KMS-11 (cell line): ENCODE measurements around the gene TIMP4.

Experiments
- H2AFZ ChIP-seq: fragments of 200-600 bp; sonication (generic); 2 replicates; pipeline ENCODE4 v1.6.1; 2016; ENCODE audit warnings: antibody characterized with exemption, mixed run types, low read depth
- H3K27ac ChIP-seq: fragments of 200-600 bp; sonication (generic); 2 replicates; pipeline ENCODE4 v1.6.1; 2016; ENCODE audit warnings: mild to moderate bottlenecking, mixed run types
- H3K27me3 ChIP-seq: fragments of 200-600 bp; sonication (generic); 2 replicates; pipeline ENCODE4 v1.6.1; 2017; ENCODE audit warnings: mild to moderate bottlenecking, low read depth, mixed run types, moderate library complexity; ENCODE audit not compliant: insufficient read depth
- H3K36me3 ChIP-seq: fragments of 200-600 bp; sonication (generic); 2 replicates; pipeline ENCODE4 v1.6.1; 2017; ENCODE audit warnings: mild to moderate bottlenecking, mixed run types; ENCODE audit not compliant: insufficient read depth
- H3K4me1 ChIP-seq: fragments of 200-600 bp; sonication (generic); 2 replicates; pipeline ENCODE4 v1.6.1; 2016; ENCODE audit warnings: mild to moderate bottlenecking, low read depth, mixed run types; ENCODE audit not compliant: poor library complexity, severe bottlenecking
- H3K4me2 ChIP-seq: fragments of 200-600 bp; sonication (generic); 2 replicates; pipeline ENCODE4 v1.7.0; 2016; ENCODE audit warnings: mild to moderate bottlenecking, mixed run types
- H3K4me3 ChIP-seq: fragments of 200-600 bp; sonication (generic); IDR thresholded peaks from 2 replicates; pipeline ENCODE4 v1.6.1; 2017; ENCODE audit warnings: low read depth, low read length, mixed read lengths; ENCODE audit not compliant: insufficient read depth
- H3K79me2 ChIP-seq: fragments of 200-600 bp; sonication (generic); 2 replicates; pipeline ENCODE4 v1.6.1; 2016; ENCODE audit warnings: low read depth, mixed run types; ENCODE audit not compliant: insufficient read depth
- H3K9ac ChIP-seq: fragments of 200-600 bp; sonication (generic); 2 replicates; pipeline ENCODE4 v1.6.1; 2016; ENCODE audit warnings: mild to moderate bottlenecking, mixed run types
- H4K20me1 ChIP-seq: fragments of 200-600 bp; sonication (generic); 2 replicates; pipeline ENCODE4 v1.6.1; 2016; ENCODE audit warnings: mild to moderate bottlenecking, mixed run types; ENCODE audit not compliant: insufficient read depth
- TF ChIP-seq, protein P1 (sequence below): fragments of 200-600 bp; sonication (generic); conservative IDR thresholded peaks from 2 replicates; pipeline ENCODE4 v1.6.1; 2017; ENCODE audit warnings: low read depth, mild to moderate bottlenecking, antibody characterized with exemption, low read length, moderate library complexity, mixed read lengths

Gene TIMP4

DNA sequence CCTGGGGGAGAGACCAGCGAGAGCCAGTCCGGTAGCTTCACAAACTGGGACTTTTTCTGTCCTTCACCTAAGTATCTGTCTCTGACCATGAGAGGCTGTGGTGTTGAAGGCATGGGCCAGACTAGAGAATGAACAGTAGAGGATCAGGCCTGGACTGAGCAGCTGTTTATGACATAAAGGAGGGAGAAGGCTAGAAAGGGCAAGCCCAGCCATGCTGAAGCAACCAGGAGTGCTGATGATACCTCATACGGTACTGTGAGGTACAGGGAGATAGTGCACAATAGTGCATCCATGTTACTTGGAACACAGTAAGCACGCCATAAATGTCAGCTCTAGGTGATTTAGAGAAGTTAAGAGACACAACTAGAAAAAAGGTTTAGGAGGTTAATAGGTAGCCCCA, 22.6 kb upstream of the TIMP4 start:
- Histone ChIP-seq H3K4me3 (no peak overlapping the region), H4K20me1 (no peaks in the 10 kb centered on the region), H3K9ac (no peak overlapping the region), H2AFZ (no peak overlapping the region), H3K4me1 (no peaks in the 10 kb centered on the region), H3K79me2 (no peaks in the 10 kb centered on the region), H3K27ac (no peak overlapping the region), H3K36me3 (no peaks in the 10 kb centered on the region), H3K27me3 (no peaks in the 10 kb centered on the region), H3K4me2 (no peak overlapping the region)
- TF ChIP-seq, protein P1, sequence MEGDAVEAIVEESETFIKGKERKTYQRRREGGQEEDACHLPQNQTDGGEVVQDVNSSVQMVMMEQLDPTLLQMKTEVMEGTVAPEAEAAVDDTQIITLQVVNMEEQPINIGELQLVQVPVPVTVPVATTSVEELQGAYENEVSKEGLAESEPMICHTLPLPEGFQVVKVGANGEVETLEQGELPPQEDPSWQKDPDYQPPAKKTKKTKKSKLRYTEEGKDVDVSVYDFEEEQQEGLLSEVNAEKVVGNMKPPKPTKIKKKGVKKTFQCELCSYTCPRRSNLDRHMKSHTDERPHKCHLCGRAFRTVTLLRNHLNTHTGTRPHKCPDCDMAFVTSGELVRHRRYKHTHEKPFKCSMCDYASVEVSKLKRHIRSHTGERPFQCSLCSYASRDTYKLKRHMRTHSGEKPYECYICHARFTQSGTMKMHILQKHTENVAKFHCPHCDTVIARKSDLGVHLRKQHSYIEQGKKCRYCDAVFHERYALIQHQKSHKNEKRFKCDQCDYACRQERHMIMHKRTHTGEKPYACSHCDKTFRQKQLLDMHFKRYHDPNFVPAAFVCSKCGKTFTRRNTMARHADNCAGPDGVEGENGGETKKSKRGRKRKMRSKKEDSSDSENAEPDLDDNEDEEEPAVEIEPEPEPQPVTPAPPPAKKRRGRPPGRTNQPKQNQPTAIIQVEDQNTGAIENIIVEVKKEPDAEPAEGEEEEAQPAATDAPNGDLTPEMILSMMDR, result no peak

DNA sequence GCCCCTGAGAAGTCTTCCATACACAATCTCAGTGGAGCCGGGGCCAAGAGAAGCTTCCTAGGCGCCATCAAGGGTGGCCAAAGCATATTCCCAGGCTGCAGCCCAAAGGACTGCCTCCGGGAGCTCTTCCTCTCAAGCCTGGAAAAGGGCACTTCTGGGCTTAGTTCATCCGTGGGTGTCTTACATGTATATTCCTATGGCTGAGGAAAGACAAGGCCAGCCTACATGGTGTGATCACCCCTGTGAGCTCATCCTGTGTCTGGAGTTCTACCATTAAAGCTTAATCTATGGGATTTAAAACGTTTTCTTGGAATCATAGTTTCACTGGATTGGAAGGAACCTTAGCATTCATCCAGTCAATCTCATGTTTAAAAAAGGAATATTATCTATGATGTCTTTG, 21.9 kb upstream of the TIMP4 start:
- Histone ChIP-seq H3K79me2 (no peaks in the 10 kb centered on the region), H4K20me1 (no peaks in the 10 kb centered on the region), H3K27me3 (no peaks in the 10 kb centered on the region), H2AFZ (no peak overlapping the region), H3K9ac (no peak overlapping the region), H3K4me1 (no peaks in the 10 kb centered on the region), H3K36me3 (no peaks in the 10 kb centered on the region), H3K27ac (no peak overlapping the region), H3K4me3 (no peak overlapping the region), H3K4me2 (no peak overlapping the region)
- TF ChIP-seq, protein P1, result no peak

DNA sequence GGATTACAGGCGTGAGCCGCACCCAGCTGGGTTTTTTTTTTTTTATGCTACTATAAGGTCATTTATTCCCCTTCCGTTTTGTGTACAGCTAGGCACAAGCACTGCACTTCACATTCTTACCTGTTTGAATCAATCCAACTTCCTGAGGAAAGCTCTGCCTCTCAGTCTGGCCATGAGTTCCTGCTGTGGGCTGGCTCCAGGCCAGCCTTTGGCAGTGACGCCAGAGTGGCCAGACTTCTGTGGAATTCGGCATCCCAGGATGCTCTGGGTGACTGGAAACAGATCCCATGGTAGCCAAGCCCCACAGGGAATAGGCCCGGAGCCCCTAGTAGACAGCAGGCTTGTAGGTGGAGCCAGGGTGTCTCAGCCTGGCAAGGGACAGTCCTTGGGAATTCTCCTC, 21.5 kb upstream of the TIMP4 start:
- H3K4me3 ChIP-seq, result no peak overlapping the region
- no peak overlapping the region for H3K9ac ChIP-seq
- H3K27ac ChIP-seq, result no peak overlapping the region
- no peaks in the 10 kb centered on the region for H3K36me3 ChIP-seq
- no peaks in the 10 kb centered on the region for H3K79me2 ChIP-seq
- no peaks in the 10 kb centered on the region for H4K20me1 ChIP-seq
- TF ChIP-seq, protein P1, result no peak
- no peaks in the 10 kb centered on the region for H3K4me1 ChIP-seq
- H3K4me2 ChIP-seq, result no peak overlapping the region
- H3K27me3 ChIP-seq, result no peaks in the 10 kb centered on the region
- H2AFZ ChIP-seq, result no peak overlapping the region

DNA sequence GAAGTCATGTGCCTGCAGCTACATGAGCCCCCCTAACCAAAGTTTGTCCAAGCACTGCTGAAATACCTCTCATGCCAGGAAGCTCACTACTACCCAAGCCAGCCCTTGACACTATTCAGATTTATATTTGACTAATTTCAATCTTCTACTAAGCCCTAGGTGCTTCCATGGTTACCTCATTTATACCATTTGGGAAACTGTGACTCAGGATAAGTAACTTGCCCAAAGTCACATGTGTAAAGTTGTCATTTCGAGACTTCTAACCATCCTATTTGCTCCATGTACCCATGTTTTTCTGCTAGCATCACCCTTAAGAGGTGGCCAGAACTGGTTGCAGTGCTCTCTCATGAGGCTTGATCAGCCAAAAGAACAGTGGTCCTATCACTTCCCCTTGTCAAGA, 20.7 kb upstream of the TIMP4 start:
- no peaks in the 10 kb centered on the region for H3K36me3 ChIP-seq
- no peaks in the 10 kb centered on the region for H3K27me3 ChIP-seq
- TF ChIP-seq, protein P1, result no peak
- H3K4me3 ChIP-seq, result no peak overlapping the region
- no peaks in the 10 kb centered on the region for H3K4me1 ChIP-seq
- no peak overlapping the region for H3K4me2 ChIP-seq
- H3K9ac ChIP-seq, result no peak overlapping the region
- no peak overlapping the region for H2AFZ ChIP-seq
- no peak overlapping the region for H3K27ac ChIP-seq
- no peaks in the 10 kb centered on the region for H4K20me1 ChIP-seq
- H3K79me2 ChIP-seq, result no peaks in the 10 kb centered on the region
